Osteoblast (primary cell): Measurements from ENCODE around the gene PWWP2B. TPM values are rescaled to one million over a fixed set of nuclear protein-coding genes. Genes with fewer than 3 reads are reported as not detected.

Source experiments
- DNase-seq: peaks from one replicate; pipeline ENCODE4 v3.0.0; 2011; ENCODE audit warnings: low spot score, mixed read lengths; ENCODE audit not compliant: insufficient read length; ENCODE audit errors: missing footprints
- H2AFZ ChIP-seq: 2 replicates; pipeline ENCODE4 v1.6.0; 2011; ENCODE audit warnings: mild to moderate bottlenecking, low read length
- H3K27ac ChIP-seq: 2 replicates; pipeline ENCODE4 v1.5.1; 2011; ENCODE audit warnings: mild to moderate bottlenecking, low read depth, low read length, moderate library complexity
- H3K27me3 ChIP-seq: 2 replicates; pipeline ENCODE4 v1.6.0; 2012; ENCODE audit warnings: mild to moderate bottlenecking, control low read depth, inconsistent platforms, low read length, moderate library complexity; ENCODE audit not compliant: insufficient read depth
- H3K36me3 ChIP-seq: 2 replicates; pipeline ENCODE4 v1.5.1; 2011; ENCODE audit warnings: mild to moderate bottlenecking, low read length, control low read depth, moderate library complexity; ENCODE audit not compliant: insufficient read depth
- H3K4me1 ChIP-seq: 2 replicates; pipeline ENCODE4 v1.5.1; 2011; ENCODE audit warnings: mild to moderate bottlenecking, low read length, control low read depth, moderate library complexity; ENCODE audit not compliant: insufficient read depth
- H3K4me2 ChIP-seq: 2 replicates; pipeline ENCODE4 v1.6.0; 2011; ENCODE audit warnings: mild to moderate bottlenecking, low read length; ENCODE audit not compliant: insufficient read depth
- H3K4me3 ChIP-seq: fragments of 200-600 bp; sonication (generic); 3 replicates; pipeline ENCODE4 v1.5.1; 2012; ENCODE audit warnings: mild to moderate bottlenecking, low read length, inconsistent platforms; ENCODE audit not compliant: insufficient read depth
- H3K79me2 ChIP-seq: 2 replicates; pipeline ENCODE4 v1.6.0; 2012; ENCODE audit warnings: mild to moderate bottlenecking, low read length, control low read depth, inconsistent platforms; ENCODE audit not compliant: insufficient read depth
- H3K9me3 ChIP-seq: 2 replicates; pipeline ENCODE4 v1.5.1; 2011; ENCODE audit warnings: low read depth, low read length, control low read depth
- H4K20me1 ChIP-seq: 2 replicates; pipeline ENCODE4 v1.6.0; 2012; ENCODE audit warnings: mild to moderate bottlenecking, low read length, control low read depth; ENCODE audit not compliant: insufficient read depth
- CTCF ChIP-seq: IDR thresholded peaks from 2 replicates; pipeline ENCODE4 v1.5.1; 2011; ENCODE audit warnings: mild to moderate bottlenecking, low read depth, low read length, moderate library complexity; ENCODE audit errors: extremely low read depth
- total RNA-seq: library from RNA; depleted of rRNA; stranded (reverse); fragments of >200 nt; gene quantifications from 2 replicates; pipeline ENCODE4 v1.2.3, GENCODE V29; 2012

Gene PWWP2B
- total RNA-seq, 1 donor = 18.5 TPM

GRCh38 chr10:132429281-132430230 is 32.6 kb downstream of the PWWP2B start:
- Histone ChIP-seq H3K4me2 (no peak overlapping the region), H3K4me3 (no peak overlapping the region), H3K9me3 (no peaks in the 10 kb centered on the region), H3K27me3 (no peaks in the 10 kb centered on the region), H4K20me1 (no peaks in the 10 kb centered on the region), H3K36me3 (no peaks in the 10 kb centered on the region), H3K4me1 (no peaks in the 10 kb centered on the region), H2AFZ (no peak overlapping the region), H3K27ac (no peak overlapping the region), H3K79me2 (no peaks in the 10 kb centered on the region)
- no peak for DNase-seq
- TF ChIP-seq CTCF = no peak

GRCh38 chr10:132430231-132430743 is 33.3 kb downstream of the PWWP2B start:
- Histone ChIP-seq H3K27me3 (no peaks in the 10 kb centered on the region), H4K20me1 (no peaks in the 10 kb centered on the region), H3K27ac (no peak overlapping the region), H3K4me2 (no peak overlapping the region), H3K9me3 (no peaks in the 10 kb centered on the region), H3K79me2 (no peaks in the 10 kb centered on the region), H3K4me1 (no peaks in the 10 kb centered on the region), H2AFZ (no peak overlapping the region), H3K4me3 (no peak overlapping the region), H3K36me3 (no peaks in the 10 kb centered on the region)
- no peak for TF ChIP-seq CTCF
- DNase-seq = no peak

- Histone ChIP-seq H3K36me3 (no peaks in the 10 kb centered on the region), H3K4me2 (no peak overlapping the region), H3K9me3 (no peaks in the 10 kb centered on the region), H3K4me1 (no peaks in the 10 kb centered on the region), H2AFZ (no peak overlapping the region), H3K27me3 (no peaks in the 10 kb centered on the region), H4K20me1 (no peaks in the 10 kb centered on the region), H3K27ac (no peak overlapping the region), H3K4me3 (no peak overlapping the region), H3K79me2 (no peaks in the 10 kb centered on the region)
- TF ChIP-seq CTCF = no peak
- no peak for DNase-seq
Measured at GRCh38 chr10:132430861-132431271, 33.9 kb downstream of the PWWP2B start.

- no peak overlapping the region for H3K4me3 ChIP-seq
- no peak for TF ChIP-seq CTCF
- no peaks in the 10 kb centered on the region for H3K79me2 ChIP-seq
- no peaks in the 10 kb centered on the region for H3K4me1 ChIP-seq
- H4K20me1 ChIP-seq = no peaks in the 10 kb centered on the region
- H3K27me3 ChIP-seq = no peaks in the 10 kb centered on the region
- no peaks in the 10 kb centered on the region for H3K36me3 ChIP-seq
- H3K27ac ChIP-seq = no peak overlapping the region
- no peak for DNase-seq
- H3K9me3 ChIP-seq = no peaks in the 10 kb centered on the region
- H3K4me2 ChIP-seq = no peak overlapping the region
- H2AFZ ChIP-seq = no peak overlapping the region
Measured at GRCh38 chr10:132431537-132432175, 34.7 kb downstream of the PWWP2B start.
